LNCaP clone FGC (cell line): Measurements from ENCODE around the gene SWSAP1.
A peak's percentile ranks its signal among the peaks of the same experiment; 100 is the strongest.
"Not testable (repeated sequence)": the region's sequence is repeated elsewhere in the genome, so short reads cannot be mapped to it uniquely, and the experiment has no call there.

Source experiments
- DNase-seq: peaks from one replicate; pipeline ENCODE4 v3.0.0-alpha.2; 2011; ENCODE audit warnings: low read depth
- H3K4me3 ChIP-seq: 2 replicates; pipeline ENCODE4 v1.5.1; 2011; ENCODE audit warnings: mild to moderate bottlenecking, low read depth, low read length, control low read depth
- CTCF ChIP-seq: IDR thresholded peaks from 2 replicates; pipeline ENCODE4 v1.5.1; 2012; ENCODE audit warnings: mild to moderate bottlenecking; ENCODE audit not compliant: control insufficient read depth, insufficient read depth; ENCODE audit errors: extremely low read depth

The SWSAP1 gene

GRCh38 chr19:11375143-11375948 lies 880 bp downstream of the SWSAP1 start:
- peak overlapping the region; percentile 65 for H3K4me3 ChIP-seq
- TF ChIP-seq CTCF: no peak
- no peak for DNase-seq

- H3K4me3 ChIP-seq: no peak overlapping the region
- TF ChIP-seq CTCF: no peak
- DNase-seq: no peak
These were observed 2.8 kb downstream of the SWSAP1 start for GRCh38 chr19:11377237-11377636.

- no peak for TF ChIP-seq CTCF
- no peak for DNase-seq
- H3K4me3 ChIP-seq: no peak overlapping the region
These were observed 3.3 kb downstream of the SWSAP1 start for GRCh38 chr19:11377756-11378155.

GRCh38 chr19:11378319-11379189 lies 4.1 kb downstream of the SWSAP1 start:
- peak; percentile 41 for TF ChIP-seq CTCF
- H3K4me3 ChIP-seq: no peak overlapping the region
- peak; percentile 58 for DNase-seq

- not testable (repeated sequence) for DNase-seq, H3K4me3 ChIP-seq
These were observed 4.9 kb downstream of the SWSAP1 start for GRCh38 chr19:11379269-11379845.

GRCh38 chr19:11379857-11380350 lies 5.4 kb downstream of the SWSAP1 start:
- TF ChIP-seq CTCF: no peak
- DNase-seq: no peak
- peak overlapping the region; percentile 75 for H3K4me3 ChIP-seq
